HepG2 (cell line): Measurements from ENCODE around the gene AGGF1. TPM values are rescaled to one million over a fixed set of nuclear protein-coding genes. Genes with fewer than 3 reads are reported as not detected.

Experiments used
- ARNTL ChIP-seq: sonication (generic); formaldehyde crosslinking; IDR thresholded peaks from 2 replicates; pipeline ENCODE4 v1.4.0; 2020; ENCODE audit warnings: mild to moderate bottlenecking, missing genetic modification reagents
- ATF7-NPFF ChIP-seq: sonication (generic); formaldehyde crosslinking; IDR thresholded peaks from 2 replicates; pipeline ENCODE4 v1.8.1; 2023; ENCODE audit warnings: mild to moderate bottlenecking, low read depth, missing genetic modification reagents, moderate library complexity
- KAT7 ChIP-seq: IDR thresholded peaks from 2 replicates; pipeline ENCODE4 v1.6.1; 2018; ENCODE audit warnings: borderline replicate concordance, missing compliant biosample characterization
- RBFOX2 ChIP-seq: fragments of 200-400 bp; formaldehyde crosslinking; IDR thresholded peaks from 2 replicates; pipeline ENCODE4 v1.6.1; 2017; ENCODE audit warnings: low read depth, mild to moderate bottlenecking, low read length
- SOX5 ChIP-seq: IDR thresholded peaks from 2 replicates; pipeline ENCODE4 v1.6.1; 2016; ENCODE audit warnings: borderline replicate concordance
- TRIM24 ChIP-seq: sonication (generic); formaldehyde crosslinking; IDR thresholded peaks from 2 replicates; pipeline ENCODE4 v1.8.0; 2022; ENCODE audit warnings: mild to moderate bottlenecking, missing genetic modification reagents
- ZMAT3 ChIP-seq: sonication (generic); formaldehyde crosslinking; conservative IDR thresholded peaks from 2 replicates; pipeline ENCODE4 v1.7.0; 2021; ENCODE audit warnings: missing genetic modification reagents
- ZNF232 ChIP-seq: sonication (generic); formaldehyde crosslinking; IDR thresholded peaks from 2 replicates; pipeline ENCODE4 v1.4.0; 2020; ENCODE audit warnings: missing genetic modification reagents, borderline replicate concordance
- ZNF552 ChIP-seq: sonication (generic); formaldehyde crosslinking; IDR thresholded peaks from 2 replicates; pipeline ENCODE4 v1.9.0; 2022; ENCODE audit warnings: missing genetic modification reagents, mild to moderate bottlenecking, borderline replicate concordance
- ZNF772 ChIP-seq: sonication (generic); formaldehyde crosslinking; IDR thresholded peaks from 2 replicates; pipeline ENCODE4 v1.5.0; 2020; ENCODE audit warnings: mild to moderate bottlenecking, missing genetic modification reagents
- polyA plus RNA-seq, 8 experiments: library from polyadenylated mRNA; depleted of rRNA in 3 of 8; stranded (reverse) in 7 of 8; unstranded in 1 of 8; fragments of >200 nt; fragmentation: Illumina TruSeq in 4 of 8; extraction: Trizol in 4 of 8; gene quantifications; 2 replicates each; pipeline versions ENCODE4 v1.2.1 to v1.2.3, GENCODE V29; 2011 to 2016; ENCODE audit warnings: low read depth in 4 of 8, missing spikeins in 1 of 8, mixed read lengths in 1 of 8; ENCODE audit not compliant: insufficient read depth in 1 of 8
- total RNA-seq, 5 experiments: library from RNA; depleted of rRNA; stranded (reverse); fragments of >200 nt; fragmentation: Illumina TruSeq; extraction: Trizol; gene quantifications; 2 replicates each; pipeline ENCODE4 v1.2.3, GENCODE V29; 2016; ENCODE audit warnings: low read depth in 1 of 5
- TF ChIP-seq, protein P1 (sequence below), 2 experiments: sonication (generic) in 1 of 2; formaldehyde crosslinking in 1 of 2; IDR thresholded peaks; 2 replicates each; pipeline versions ENCODE4 v1.6.1 to v1.9.0; 2014 to 2022; ENCODE audit warnings: antibody characterized with exemption in 1 of 2, borderline replicate concordance in 1 of 2, inconsistent platforms in 1 of 2, low read depth in 1 of 2, missing genetic modification reagents in 1 of 2
- TF ChIP-seq, protein P2 (sequence below): sonication (generic); formaldehyde crosslinking; IDR thresholded peaks from 2 replicates; pipeline ENCODE4 v1.5.0; 2020; ENCODE audit warnings: mild to moderate bottlenecking, missing genetic modification reagents, borderline replicate concordance
- TF ChIP-seq, protein P3 (sequence below): sonication (generic); formaldehyde crosslinking; IDR thresholded peaks from 2 replicates; pipeline ENCODE4 v1.4.0; 2020; ENCODE audit warnings: mild to moderate bottlenecking, missing genetic modification reagents

AGGF1 gene
- total and polyA plus RNA-seq, 2 of the 13 experiments (the other 11 are each of a cell fraction or from before 2014, with no cell fraction given): 12.9 to 15.5 TPM

DNA sequence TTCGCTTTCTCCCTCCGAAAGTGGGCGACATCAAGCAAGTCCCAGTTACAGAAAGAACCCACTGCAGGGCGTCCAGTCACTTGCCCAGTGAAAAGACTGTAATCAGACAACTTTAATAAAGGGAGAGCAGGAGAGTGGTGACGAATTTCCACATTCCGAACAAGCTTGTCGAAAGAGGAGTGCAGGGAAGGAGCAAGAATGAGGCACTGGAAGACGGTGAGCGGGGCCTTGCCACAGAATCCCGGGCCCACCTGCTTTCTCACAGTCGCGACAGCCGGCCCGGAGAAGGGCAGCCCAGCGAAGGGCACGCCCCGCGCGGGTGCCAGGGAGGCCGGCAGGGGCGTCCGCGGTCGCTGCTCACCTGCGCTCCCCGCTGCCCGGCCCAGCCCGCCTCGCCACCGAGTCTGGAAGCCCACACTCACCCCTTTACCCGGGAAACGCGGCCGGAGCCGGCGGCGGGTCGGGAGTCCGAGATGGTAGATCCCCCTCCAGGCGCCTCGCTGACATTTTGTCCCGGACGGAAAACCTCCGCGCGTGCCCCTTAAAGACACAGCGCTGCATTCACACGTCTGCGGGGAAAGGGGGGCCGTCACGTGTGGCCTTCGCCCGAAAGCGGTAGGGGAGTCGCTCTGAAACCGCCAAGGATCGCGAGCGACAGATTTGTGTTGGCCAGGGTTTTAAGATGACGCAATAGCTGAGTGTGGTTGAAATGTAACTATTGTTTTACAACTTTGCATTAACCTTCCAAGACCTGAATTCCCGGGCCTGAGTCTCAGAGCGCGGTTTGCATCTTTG lies 56.7 kb downstream of the AGGF1 start, which contains the start of gene ZBED3 (continued):
- TF ChIP-seq, protein P1, sequence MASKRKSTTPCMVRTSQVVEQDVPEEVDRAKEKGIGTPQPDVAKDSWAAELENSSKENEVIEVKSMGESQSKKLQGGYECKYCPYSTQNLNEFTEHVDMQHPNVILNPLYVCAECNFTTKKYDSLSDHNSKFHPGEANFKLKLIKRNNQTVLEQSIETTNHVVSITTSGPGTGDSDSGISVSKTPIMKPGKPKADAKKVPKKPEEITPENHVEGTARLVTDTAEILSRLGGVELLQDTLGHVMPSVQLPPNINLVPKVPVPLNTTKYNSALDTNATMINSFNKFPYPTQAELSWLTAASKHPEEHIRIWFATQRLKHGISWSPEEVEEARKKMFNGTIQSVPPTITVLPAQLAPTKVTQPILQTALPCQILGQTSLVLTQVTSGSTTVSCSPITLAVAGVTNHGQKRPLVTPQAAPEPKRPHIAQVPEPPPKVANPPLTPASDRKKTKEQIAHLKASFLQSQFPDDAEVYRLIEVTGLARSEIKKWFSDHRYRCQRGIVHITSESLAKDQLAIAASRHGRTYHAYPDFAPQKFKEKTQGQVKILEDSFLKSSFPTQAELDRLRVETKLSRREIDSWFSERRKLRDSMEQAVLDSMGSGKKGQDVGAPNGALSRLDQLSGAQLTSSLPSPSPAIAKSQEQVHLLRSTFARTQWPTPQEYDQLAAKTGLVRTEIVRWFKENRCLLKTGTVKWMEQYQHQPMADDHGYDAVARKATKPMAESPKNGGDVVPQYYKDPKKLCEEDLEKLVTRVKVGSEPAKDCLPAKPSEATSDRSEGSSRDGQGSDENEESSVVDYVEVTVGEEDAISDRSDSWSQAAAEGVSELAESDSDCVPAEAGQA (IDR thresholded peaks at IDR 0.05; ENCODE audit: low read depth): no peak
- TF ChIP-seq, protein P1 (CRISPR knock-in tag; IDR thresholded peaks at IDR 0.05; ENCODE audit: borderline replicate concordance): no peak
- TF ChIP-seq, protein P2, sequence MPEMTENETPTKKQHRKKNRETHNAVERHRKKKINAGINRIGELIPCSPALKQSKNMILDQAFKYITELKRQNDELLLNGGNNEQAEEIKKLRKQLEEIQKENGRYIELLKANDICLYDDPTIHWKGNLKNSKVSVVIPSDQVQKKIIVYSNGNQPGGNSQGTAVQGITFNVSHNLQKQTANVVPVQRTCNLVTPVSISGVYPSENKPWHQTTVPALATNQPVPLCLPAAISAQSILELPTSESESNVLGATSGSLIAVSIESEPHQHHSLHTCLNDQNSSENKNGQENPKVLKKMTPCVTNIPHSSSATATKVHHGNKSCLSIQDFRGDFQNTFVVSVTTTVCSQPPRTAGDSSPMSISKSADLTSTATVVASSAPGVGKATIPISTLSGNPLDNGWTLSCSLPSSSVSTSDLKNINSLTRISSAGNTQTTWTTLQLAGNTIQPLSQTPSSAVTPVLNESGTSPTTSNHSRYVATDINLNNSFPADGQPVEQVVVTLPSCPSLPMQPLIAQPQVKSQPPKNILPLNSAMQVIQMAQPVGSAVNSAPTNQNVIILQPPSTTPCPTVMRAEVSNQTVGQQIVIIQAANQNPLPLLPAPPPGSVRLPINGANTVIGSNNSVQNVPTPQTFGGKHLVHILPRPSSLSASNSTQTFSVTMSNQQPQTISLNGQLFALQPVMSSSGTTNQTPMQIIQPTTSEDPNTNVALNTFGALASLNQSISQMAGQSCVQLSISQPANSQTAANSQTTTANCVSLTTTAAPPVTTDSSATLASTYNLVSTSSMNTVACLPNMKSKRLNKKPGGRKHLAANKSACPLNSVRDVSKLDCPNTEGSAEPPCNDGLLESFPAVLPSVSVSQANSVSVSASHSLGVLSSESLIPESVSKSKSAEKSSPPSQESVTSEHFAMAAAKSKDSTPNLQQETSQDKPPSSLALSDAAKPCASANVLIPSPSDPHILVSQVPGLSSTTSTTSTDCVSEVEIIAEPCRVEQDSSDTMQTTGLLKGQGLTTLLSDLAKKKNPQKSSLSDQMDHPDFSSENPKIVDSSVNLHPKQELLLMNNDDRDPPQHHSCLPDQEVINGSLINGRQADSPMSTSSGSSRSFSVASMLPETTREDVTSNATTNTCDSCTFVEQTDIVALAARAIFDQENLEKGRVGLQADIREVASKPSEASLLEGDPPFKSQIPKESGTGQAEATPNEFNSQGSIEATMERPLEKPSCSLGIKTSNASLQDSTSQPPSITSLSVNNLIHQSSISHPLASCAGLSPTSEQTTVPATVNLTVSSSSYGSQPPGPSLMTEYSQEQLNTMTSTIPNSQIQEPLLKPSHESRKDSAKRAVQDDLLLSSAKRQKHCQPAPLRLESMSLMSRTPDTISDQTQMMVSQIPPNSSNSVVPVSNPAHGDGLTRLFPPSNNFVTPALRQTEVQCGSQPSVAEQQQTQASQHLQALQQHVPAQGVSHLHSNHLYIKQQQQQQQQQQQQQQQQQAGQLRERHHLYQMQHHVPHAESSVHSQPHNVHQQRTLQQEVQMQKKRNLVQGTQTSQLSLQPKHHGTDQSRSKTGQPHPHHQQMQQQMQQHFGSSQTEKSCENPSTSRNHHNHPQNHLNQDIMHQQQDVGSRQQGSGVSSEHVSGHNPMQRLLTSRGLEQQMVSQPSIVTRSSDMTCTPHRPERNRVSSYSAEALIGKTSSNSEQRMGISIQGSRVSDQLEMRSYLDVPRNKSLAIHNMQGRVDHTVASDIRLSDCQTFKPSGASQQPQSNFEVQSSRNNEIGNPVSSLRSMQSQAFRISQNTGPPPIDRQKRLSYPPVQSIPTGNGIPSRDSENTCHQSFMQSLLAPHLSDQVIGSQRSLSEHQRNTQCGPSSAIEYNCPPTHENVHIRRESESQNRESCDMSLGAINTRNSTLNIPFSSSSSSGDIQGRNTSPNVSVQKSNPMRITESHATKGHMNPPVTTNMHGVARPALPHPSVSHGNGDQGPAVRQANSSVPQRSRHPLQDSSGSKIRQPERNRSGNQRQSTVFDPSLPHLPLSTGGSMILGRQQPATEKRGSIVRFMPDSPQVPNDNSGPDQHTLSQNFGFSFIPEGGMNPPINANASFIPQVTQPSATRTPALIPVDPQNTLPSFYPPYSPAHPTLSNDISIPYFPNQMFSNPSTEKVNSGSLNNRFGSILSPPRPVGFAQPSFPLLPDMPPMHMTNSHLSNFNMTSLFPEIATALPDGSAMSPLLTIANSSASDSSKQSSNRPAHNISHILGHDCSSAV: no peak
- TF ChIP-seq TRIM24 (CRISPR knock-in tag) (no peak), ZNF772 (CRISPR knock-in tag) (peak; percentile 83), ATF7-NPFF (CRISPR knock-in tag) (peak; percentile 28; the same call in 1 of the 2 replicates), ARNTL (CRISPR knock-in tag) (peak; percentile 46; the same call in 1 of the 2 replicates), ZMAT3 (CRISPR knock-in tag) (peak; percentile 59; the same call in 1 of the 2 replicates), ZNF552 (CRISPR knock-in tag) (0 out of 2 replicates have a peak, but pooled peaks have one; percentile 32), KAT7 (CRISPR knock-in tag) (peak; percentile 78; the same call in 1 of the 2 replicates), RBFOX2 (peak; percentile 89), ZNF232 (CRISPR knock-in tag) (peak; percentile 32; the same call in 1 of the 2 replicates), SOX5 (CRISPR knock-in tag) (peak; percentile 47; the same call in 1 of the 2 replicates)
- TF ChIP-seq, protein P3, sequence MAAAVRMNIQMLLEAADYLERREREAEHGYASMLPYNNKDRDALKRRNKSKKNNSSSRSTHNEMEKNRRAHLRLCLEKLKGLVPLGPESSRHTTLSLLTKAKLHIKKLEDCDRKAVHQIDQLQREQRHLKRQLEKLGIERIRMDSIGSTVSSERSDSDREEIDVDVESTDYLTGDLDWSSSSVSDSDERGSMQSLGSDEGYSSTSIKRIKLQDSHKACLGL (CRISPR knock-in tag): peak; percentile 45; the same call in 1 of the 2 replicates
